ENCODE data around the gene TACC2. TPM values are rescaled to one million over a fixed set of nuclear protein-coding genes. Genes with fewer than 3 reads are reported as not detected.

Gene TACC2
- total RNA-seq, 1 experiment from 2014 or later = 15.8 TPM

GRCh38 chr10:122302315-122302714 lies 313.4 kb downstream of the TACC2 start:
- Histone ChIP-seq H3F3A (ENCODE audit: insufficient read depth, low read depth) (peaks cover 5% of the 10 kb centered on the region; the same call in 1 of the 2 replicates), H2AFZ (no peak overlapping the region), H3K27me3 (ENCODE audit: insufficient read depth, low read depth) (no peaks in the 10 kb centered on the region), H3K79me2 (ENCODE audit: low read depth) (no peaks in the 10 kb centered on the region), H3K36me3 (ENCODE audit: low read depth) (no peaks in the 10 kb centered on the region), H3K9me3 (ENCODE audit: insufficient read depth, low read depth) (no peaks in the 10 kb centered on the region), H3K4me3 (no peak overlapping the region), H3K4me2 (no peak overlapping the region), H4K20me1 (ENCODE audit: insufficient read depth) (no peaks in the 10 kb centered on the region), H3K4me1 (replicated peaks; ENCODE audit: insufficient read depth) (peaks cover 5% of the 10 kb centered on the region; the same call in 1 of the 2 replicates), H3K9me2 (ENCODE audit: insufficient read depth) (no peaks in the 10 kb centered on the region), H3K27ac (no peak overlapping the region)
- TF ChIP-seq EZH2 (IDR thresholded peaks at IDR 0.05; ENCODE audit: low read depth) (no peak), CTCF (conservative IDR thresholded peaks at IDR 0.05) (no peak)
- no TSS peak for BruUV-seq (replicated peaks)
- POLR2A ChIA-PET (ENCODE audit: unreplicated experiment) = no interaction called here
- intact Hi-C loops (cut with micrococcal nuclease; ENCODE audit: unreplicated experiment) = no loop called here
- CTCF ChIA-PET = no interaction called here
- no peak for DNase-seq

- peaks cover 9% of the 10 kb centered on the region; the same call in 1 of the 2 replicates for H3F3A ChIP-seq (ENCODE audit: insufficient read depth, low read depth)
These were observed 314.5 kb downstream of the TACC2 start for GRCh38 chr10:122303271-122304053.

More at GRCh38 chr10:122303271-122304053, 314.5 kb downstream of the TACC2 start:
- H3K4me2 ChIP-seq = no peak overlapping the region
- H3K79me2 ChIP-seq (ENCODE audit: low read depth) = no peaks in the 10 kb centered on the region
- intact Hi-C loops (cut with micrococcal nuclease; ENCODE audit: unreplicated experiment) = no loop called here
- no peak for TF ChIP-seq CTCF (conservative IDR thresholded peaks at IDR 0.05)
- no peak overlapping the region for H3K27ac ChIP-seq
- H2AFZ ChIP-seq = no peak overlapping the region
- no peaks in the 10 kb centered on the region for H3K36me3 ChIP-seq (ENCODE audit: low read depth)
- H3K9me3 ChIP-seq (ENCODE audit: insufficient read depth, low read depth) = no peaks in the 10 kb centered on the region
- H3K4me1 ChIP-seq (replicated peaks; ENCODE audit: insufficient read depth) = peaks cover 17% of the 10 kb centered on the region
- DNase-seq = no peak
- no peak overlapping the region for H3K4me3 ChIP-seq
- ChIA-PET POLR2A (ENCODE audit: unreplicated experiment) (no interaction called here), CTCF (no interaction called here)
- H4K20me1 ChIP-seq (ENCODE audit: insufficient read depth) = no peaks in the 10 kb centered on the region
- no TSS peak for BruUV-seq (replicated peaks)
- no peaks in the 10 kb centered on the region for H3K9me2 ChIP-seq (ENCODE audit: insufficient read depth)
- H3K27me3 ChIP-seq (ENCODE audit: insufficient read depth, low read depth) = no peaks in the 10 kb centered on the region

Other genes with a start within 250 kb of the TACC2 start
- 12.2 and 14.8 TPM in 2 replicates for gene ATE1, start 61.1 kb upstream of the TACC2 start, total RNA-seq (2021)
- 26.8 and 32.4 TPM in 2 replicates for gene NSMCE4A, start 13.9 kb upstream of the TACC2 start, total RNA-seq (2021)